Left lung (tissue), 10 donors: Measurements from ENCODE around the gene CASK. TPM values are rescaled to one million over a fixed set of nuclear protein-coding genes. Genes with fewer than 3 reads are reported as not detected.
"Not testable (repeated sequence)": the region's sequence is repeated elsewhere in the genome, so short reads cannot be mapped to it uniquely, and the experiment has no call there.

ENCODE experiments used
- ATAC-seq: fragments of 200-7000 bp; cut with Tn5 transposase; one replicate; pipeline ENCODE4 v1.9.1; 2020; ENCODE audit warnings: moderate library complexity
- DNase-seq, 4 donors: peaks; one replicate each; pipeline ENCODE4 v3.0.0-alpha.2; 2013 to 2020
- H3K27ac ChIP-seq, 2 donors: fragments of 200-600 bp; sonication (generic) in 1 of 2; one replicate each; pipeline versions ENCODE4 v1.5.0 to v1.8.0; 2020 to 2021
- H3K27me3 ChIP-seq, 2 donors: fragments of 200-600 bp; sonication (generic) in 1 of 2; one replicate each; pipeline versions ENCODE4 v1.5.0 to v1.8.0; 2020 to 2021
- H3K36me3 ChIP-seq, 2 donors: fragments of 200-600 bp; sonication (generic) in 1 of 2; one replicate each; pipeline versions ENCODE4 v1.5.0 to v1.8.0; 2020 to 2021
- H3K4me1 ChIP-seq, 2 donors: fragments of 200-600 bp; one replicate each; pipeline ENCODE4 v1.8.0; 2021
- H3K4me3 ChIP-seq, 2 donors: fragments of 200-600 bp; sonication (generic) in 1 of 2; one replicate each; pipeline versions ENCODE4 v1.5.0 to v1.8.0; 2020 to 2021; ENCODE audit warnings: mild to moderate bottlenecking in 1 of 2
- H3K9me3 ChIP-seq, 2 donors: fragments of 200-600 bp; sonication (generic) in 1 of 2; one replicate each; pipeline versions ENCODE4 v1.5.0 to v1.8.0; 2020 to 2021
- intact Hi-C, 2 donors: fragments of 100-400 bp; cut with DNase I; formaldehyde crosslinking; loops; one replicate each; pipeline versions ENCODE4 v1.11.2 to v1.14.2; 2022
- polyA plus RNA-seq, 6 donors: library from polyadenylated mRNA; unstranded; fragments of 120-200 nt; gene quantifications; one replicate each; pipeline ENCODE4 v1.2.1, GENCODE V29; 2013; ENCODE audit not compliant: insufficient read length in 6 of 6
- total RNA-seq, 2 donors: library from RNA; stranded (reverse); fragmentation: NEBNext Ultra II Directional; extraction: Animal tissue kit (Norgen Biotek cat#: 25700); gene quantifications; one replicate each; pipeline ENCODE4 v1.2.1, GENCODE V29; 2021
- TF ChIP-seq, protein P1 (sequence below), 2 donors: fragments of 200-600 bp; sonication (generic) in 1 of 2; IDR thresholded peaks; one replicate each; pipeline versions ENCODE4 v1.5.0 to v1.8.0; 2021; ENCODE audit warnings: antibody characterized with exemption in 2 of 2
- donor health status: DM: no; HTN: yes; CAD: no.
- donor health status: DM: no; HTN: no; CAD: no.

The CASK gene
- total and polyA plus RNA-seq, 8 donors = 48.2 to 70.7 (median 56.9) TPM

DNA sequence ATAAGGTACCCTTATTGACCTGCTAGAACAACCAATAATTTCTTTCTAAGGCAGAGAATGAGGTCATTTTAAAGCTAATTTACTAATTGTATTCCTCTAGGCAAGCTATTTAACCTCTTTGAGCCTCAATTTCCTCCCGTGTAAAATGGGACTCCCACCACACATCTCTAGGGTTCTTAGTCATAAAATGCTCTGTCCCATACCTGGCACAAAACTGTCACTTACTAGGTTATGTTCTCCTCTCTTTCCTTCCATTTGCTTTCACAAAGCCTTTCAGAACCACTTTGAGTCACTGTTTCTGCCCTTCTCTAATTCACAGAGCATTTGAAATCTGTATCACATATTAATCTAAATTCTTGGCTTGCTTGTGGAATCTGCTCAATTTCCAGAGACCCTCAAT lies 201.8 kb downstream of the CASK start:
- Histone ChIP-seq H3K27me3 (no peaks in the 10 kb centered on the region), H3K36me3 (peaks cover 0 to 2% of the 10 kb centered on the region in 2 donors), H3K4me3 (no peak overlapping the region), H3K4me1 (peaks cover 0 to 17% of the 10 kb centered on the region in 2 donors), H3K9me3 (peaks cover 0 to 7% of the 10 kb centered on the region in 2 donors), H3K27ac (no peak overlapping the region)
- DNase-seq (no peak), ATAC-seq (no peak)
- TF ChIP-seq, protein P1, sequence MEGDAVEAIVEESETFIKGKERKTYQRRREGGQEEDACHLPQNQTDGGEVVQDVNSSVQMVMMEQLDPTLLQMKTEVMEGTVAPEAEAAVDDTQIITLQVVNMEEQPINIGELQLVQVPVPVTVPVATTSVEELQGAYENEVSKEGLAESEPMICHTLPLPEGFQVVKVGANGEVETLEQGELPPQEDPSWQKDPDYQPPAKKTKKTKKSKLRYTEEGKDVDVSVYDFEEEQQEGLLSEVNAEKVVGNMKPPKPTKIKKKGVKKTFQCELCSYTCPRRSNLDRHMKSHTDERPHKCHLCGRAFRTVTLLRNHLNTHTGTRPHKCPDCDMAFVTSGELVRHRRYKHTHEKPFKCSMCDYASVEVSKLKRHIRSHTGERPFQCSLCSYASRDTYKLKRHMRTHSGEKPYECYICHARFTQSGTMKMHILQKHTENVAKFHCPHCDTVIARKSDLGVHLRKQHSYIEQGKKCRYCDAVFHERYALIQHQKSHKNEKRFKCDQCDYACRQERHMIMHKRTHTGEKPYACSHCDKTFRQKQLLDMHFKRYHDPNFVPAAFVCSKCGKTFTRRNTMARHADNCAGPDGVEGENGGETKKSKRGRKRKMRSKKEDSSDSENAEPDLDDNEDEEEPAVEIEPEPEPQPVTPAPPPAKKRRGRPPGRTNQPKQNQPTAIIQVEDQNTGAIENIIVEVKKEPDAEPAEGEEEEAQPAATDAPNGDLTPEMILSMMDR (IDR thresholded peaks at IDR 0.05) = no peak
- intact Hi-C loops = no loop called here

GRCh38 chrX:41720125-41720779 lies 203.1 kb downstream of the CASK start:
- intact Hi-C loops = no loop called here
- Histone ChIP-seq H3K36me3 (peaks cover 0 to 2% of the 10 kb centered on the region in 2 donors), H3K4me1 (peaks cover 0 to 17% of the 10 kb centered on the region in 2 donors), H3K27me3 (no peaks in the 10 kb centered on the region), H3K9me3 (peaks cover 0 to 7% of the 10 kb centered on the region in 2 donors), H3K27ac (peak overlapping the region in 1 of 2 donors; percentile 57), H3K4me3 (no peak overlapping the region)
- DNase-seq (no peak), ATAC-seq (peak; percentile 41)
- TF ChIP-seq, protein P1 (IDR thresholded peaks at IDR 0.05) = no peak

GRCh38 chrX:41719610-41720009 lies 203.7 kb downstream of the CASK start:
- H3K9me3 ChIP-seq, intact Hi-C loops, H3K27me3 ChIP-seq, H3K4me3 ChIP-seq, H3K36me3 ChIP-seq, ATAC-seq, DNase-seq: not testable (repeated sequence)
- Histone ChIP-seq H3K27ac (peak overlapping the region in 1 of 2 donors; percentile 57), H3K4me1 (peaks cover 0 to 17% of the 10 kb centered on the region in 2 donors)

DNA sequence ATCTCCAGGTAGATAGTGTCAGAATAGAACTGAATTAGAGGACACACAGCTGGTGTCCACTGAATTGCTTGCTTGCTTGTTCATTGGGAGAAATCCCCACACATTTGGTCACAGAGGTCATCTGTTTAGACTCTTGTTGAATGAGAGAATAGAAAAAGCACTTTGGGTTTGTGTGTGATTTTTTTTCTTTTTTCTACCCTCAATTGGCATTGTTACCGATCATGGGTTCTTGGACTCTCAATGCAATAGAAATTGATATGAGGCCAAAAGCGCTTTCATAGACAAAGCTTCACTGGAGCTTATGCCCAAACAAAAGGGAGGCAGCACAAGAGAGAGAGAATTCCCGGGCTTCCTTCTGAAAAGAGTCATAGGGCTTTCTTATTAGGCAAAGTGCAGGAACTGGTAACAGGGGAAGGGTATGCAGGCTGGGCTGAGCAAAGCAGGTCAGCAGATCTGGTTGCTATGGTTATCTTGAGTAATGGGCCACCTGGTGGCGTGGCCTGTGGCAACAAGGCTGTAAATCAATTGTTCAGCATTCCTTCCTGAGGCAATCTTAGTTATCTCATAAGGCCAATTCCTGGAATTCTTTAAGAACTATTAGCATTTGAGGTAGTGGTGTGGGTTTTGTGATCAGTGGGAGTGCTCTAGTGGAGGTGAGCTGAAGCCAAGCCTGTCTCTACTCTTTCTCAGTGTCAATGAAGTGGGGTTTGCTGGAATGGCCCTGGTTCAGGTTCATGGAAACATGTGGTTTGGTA lies 204.7 kb downstream of the CASK start:
- Histone ChIP-seq H3K27me3 (no peaks in the 10 kb centered on the region), H3K9me3 (peaks cover 0 to 7% of the 10 kb centered on the region in 2 donors), H3K36me3 (peaks cover 0 to 2% of the 10 kb centered on the region in 2 donors), H3K4me3 (no peak overlapping the region), H3K27ac (peak overlapping the region in 1 of 2 donors; percentile 57), H3K4me1 (peaks cover 0 to 15% of the 10 kb centered on the region in 2 donors)
- no peak for ATAC-seq
- TF ChIP-seq, protein P1 (IDR thresholded peaks at IDR 0.05) = no peak
- intact Hi-C loops = no loop called here
- DNase-seq = no peak

DNA sequence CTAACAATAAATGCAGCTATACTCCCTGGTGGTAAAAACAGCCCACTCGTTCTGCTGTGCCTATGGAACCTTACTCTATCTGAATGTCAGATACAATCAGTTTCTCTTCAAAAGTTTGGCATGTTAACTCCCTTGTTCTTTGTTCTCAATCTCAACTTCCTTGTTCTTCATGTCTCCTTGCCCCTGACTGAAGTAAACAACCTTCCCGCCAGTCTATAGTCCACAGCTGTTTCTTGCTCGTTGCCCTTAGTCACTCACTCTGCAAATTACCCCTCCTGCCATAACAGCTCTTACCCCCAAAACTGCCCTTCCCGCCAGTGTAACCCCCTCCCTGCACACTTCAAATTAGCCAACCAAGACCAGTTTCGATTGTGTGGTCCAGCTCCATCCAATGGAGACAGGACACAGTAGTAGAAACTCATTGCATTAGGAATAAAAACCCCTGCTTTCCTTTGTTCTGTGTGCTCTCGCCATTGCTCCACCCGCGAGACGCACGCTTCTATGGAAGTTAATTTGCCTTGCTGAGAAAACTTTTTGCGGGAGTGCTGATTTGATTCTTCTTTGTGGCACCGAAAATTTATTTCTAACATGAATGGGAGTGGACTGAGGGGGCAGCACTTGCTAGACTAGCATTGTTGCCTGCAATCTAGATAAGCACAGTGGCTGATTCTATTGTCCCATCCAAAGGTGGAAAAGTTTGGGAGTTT lies 206.4 kb downstream of the CASK start:
- H3K27ac ChIP-seq = no peak overlapping the region
- intact Hi-C loops = no loop called here

More for the DNA sequence above, 206.4 kb downstream of the CASK start:
- TF ChIP-seq, protein P1 (IDR thresholded peaks at IDR 0.05) = no peak
- Histone ChIP-seq H3K27me3 (no peaks in the 10 kb centered on the region), H3K4me3 (no peak overlapping the region), H3K9me3 (peaks cover 0 to 7% of the 10 kb centered on the region in 2 donors), H3K4me1 (peaks cover 0 to 9% of the 10 kb centered on the region in 2 donors), H3K36me3 (peaks cover 0 to 2% of the 10 kb centered on the region in 2 donors)
- DNase-seq (no peak), ATAC-seq (no peak)
